M059J (cell line): ENCODE data around the gene CCNA2. TPM values are rescaled to one million over a fixed set of nuclear protein-coding genes. Genes with fewer than 3 reads are reported as not detected.

Experiments
- DNase-seq: peaks from one replicate; pipeline ENCODE4 v3.0.0-alpha.2; 2012; ENCODE audit warnings: low read depth
- total RNA-seq: library from RNA; depleted of rRNA; stranded (reverse); fragments of >200 nt; shearing (Covaris generic); gene quantifications from 2 replicates; pipeline ENCODE4 v1.2.3, GENCODE V29; 2014; rRNA removed

CCNA2 gene
- total RNA-seq, 1 experiment from 2014 or later: 118 TPM

DNA sequence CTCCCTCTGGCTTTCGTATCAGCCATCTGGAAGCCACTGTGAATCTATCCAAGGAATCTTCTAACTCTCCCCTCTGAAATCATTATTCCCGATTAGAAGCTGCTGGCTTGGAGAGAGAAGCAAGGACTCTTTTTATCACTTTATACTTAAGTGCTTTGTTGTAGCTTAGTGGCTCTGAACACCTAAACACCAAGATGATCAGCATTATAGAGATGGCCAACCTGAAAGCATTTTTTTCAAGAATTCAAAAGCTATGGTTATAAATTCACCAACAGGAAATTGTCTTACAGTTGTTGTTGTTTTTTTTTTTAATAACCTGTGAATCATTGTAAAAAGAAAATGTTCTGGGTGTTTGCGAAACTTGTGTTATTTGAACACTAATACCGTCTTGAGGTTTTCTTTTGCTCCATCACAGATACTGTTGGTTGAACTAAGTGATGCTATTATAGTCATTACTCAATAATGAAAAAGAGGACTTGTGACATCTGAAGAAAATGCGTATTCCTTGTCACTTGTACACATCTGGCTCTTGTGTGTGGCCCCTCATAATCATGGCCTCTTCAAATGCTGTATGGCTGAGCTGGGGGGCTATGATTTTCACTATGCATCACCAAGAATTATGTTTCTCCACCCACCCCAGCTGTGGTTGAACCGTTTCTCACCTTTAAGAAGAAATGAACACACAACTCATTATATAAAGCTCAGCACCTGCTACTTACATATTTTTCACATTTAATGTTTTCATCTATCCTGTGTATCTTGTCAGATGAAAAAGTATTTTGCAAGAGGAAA lies 46.9 kb downstream of the CCNA2 start:
- DNase-seq: no peak

DNA sequence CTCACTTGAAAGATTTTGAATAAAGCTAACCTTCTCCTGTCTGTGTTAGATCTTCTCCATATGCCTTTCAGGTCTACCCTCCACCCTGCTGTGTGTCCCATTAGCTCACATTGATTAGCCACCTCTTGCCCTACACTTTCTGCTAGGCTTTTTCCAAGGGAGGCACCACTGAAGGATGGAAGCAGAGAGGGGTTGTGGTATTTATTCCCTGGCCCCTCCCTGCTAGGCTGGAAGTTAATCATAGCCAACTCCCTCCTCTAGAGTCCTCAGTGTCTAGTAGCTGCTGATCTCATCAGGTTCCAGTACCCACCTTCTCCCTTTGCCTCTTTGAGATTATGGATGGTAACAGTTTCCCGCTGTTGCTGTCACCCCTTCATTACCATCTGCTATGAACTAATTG lies 49.8 kb downstream of the CCNA2 start:
- DNase-seq: no peak

DNA sequence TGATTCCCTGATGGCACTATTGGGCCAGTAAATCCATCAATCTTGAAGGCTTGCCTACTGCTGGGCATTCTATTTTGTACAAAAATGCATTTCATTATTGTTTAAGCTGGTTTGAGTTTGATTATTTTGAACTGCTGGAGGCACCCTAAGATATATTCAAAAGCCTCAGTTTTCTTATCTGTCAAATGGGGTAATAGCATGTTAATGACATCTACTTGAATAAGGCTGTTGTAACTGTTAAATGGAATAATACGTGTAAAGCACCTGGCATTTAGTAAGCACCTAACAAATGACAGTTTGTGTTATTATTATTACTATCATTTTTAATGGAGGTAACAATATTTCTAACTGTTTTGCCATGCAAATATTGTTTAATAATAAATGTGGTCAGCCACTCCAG lies 51.8 kb downstream of the CCNA2 start:
- DNase-seq: no peak

DNA sequence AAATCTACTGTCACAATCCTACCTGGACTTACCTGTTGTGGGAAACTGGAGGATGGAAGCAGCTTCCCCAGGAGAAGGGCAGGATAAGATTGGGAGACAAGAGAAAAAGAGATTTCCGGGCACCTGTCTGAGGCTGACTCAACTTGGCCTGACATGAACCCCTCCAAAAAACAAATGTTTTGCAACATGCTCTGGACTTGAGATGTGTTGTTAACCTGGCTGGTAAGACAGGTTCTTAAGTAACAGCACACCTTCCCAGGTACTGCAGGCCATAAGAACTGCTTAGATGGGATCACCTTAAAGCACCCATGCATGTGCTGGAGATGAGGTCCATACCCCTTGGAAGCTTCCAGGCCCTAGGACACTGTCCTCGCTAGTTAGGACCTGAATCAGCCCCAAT lies 54.3 kb downstream of the CCNA2 start:
- DNase-seq: no peak

DNA sequence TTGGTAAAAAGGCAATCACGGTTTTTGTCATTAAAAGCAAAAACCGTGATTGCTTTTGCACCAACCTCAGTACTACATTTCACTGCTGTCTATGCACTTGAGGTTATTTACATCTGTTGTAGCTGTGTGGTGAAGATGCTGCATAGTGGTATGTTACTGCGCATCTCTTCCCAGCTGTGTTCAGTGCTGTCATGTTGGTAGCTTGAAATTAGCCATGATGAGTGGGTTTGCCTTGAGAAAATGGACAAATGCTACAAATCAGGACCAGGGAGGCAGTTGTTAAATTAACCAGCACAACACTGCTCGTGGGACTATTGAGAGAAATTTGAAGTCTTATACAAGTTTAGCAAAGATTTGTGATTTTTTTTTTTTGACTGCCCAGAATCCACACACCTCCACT lies 56.5 kb downstream of the CCNA2 start:
- DNase-seq: no peak

Other genes starting within 250 kb of the CCNA2 start
- 408 and 471 TPM in 2 replicates for gene ANXA5, start 126.9 kb downstream of the CCNA2 start, total RNA-seq
- 1.3 and 1.4 TPM in 2 replicates for gene SMIM43, start 58.7 kb downstream of the CCNA2 start, total RNA-seq
- 45.7 and 47.6 TPM in 2 replicates for gene EXOSC9, start 22.6 kb downstream of the CCNA2 start, total RNA-seq
- gene BBS7, start 46.6 kb upstream of the CCNA2 start, total RNA-seq: 8.0 and 19.2 TPM in 2 replicates
- 1.6 and 2.9 TPM in 2 replicates for gene TRPC3, start 128.2 kb upstream of the CCNA2 start, total RNA-seq